MM.1S (cell line): ENCODE measurements around the gene BRWD1.
"Not testable (repeated sequence)": the region's sequence is repeated elsewhere in the genome, so short reads cannot be mapped to it uniquely, and the experiment has no call there.

Source experiments
- DNase-seq: peaks from one replicate; pipeline ENCODE4 v3.0.0-alpha.2; 2015
- H2AFZ ChIP-seq: fragments of 300-600 bp; sonication (generic); 2 replicates; pipeline ENCODE4 v1.6.0; 2016; ENCODE audit warnings: antibody characterized with exemption, low read length
- H3F3A ChIP-seq: fragments of 300-600 bp; sonication (generic); 2 replicates; pipeline ENCODE4 v1.6.1; 2016; ENCODE audit warnings: mild to moderate bottlenecking, antibody characterized with exemption, low read length, moderate library complexity, mixed read lengths; ENCODE audit not compliant: insufficient read depth
- H3K27ac ChIP-seq: fragments of 300-600 bp; sonication (generic); 2 replicates; pipeline ENCODE4 v1.5.1; 2016; ENCODE audit warnings: mild to moderate bottlenecking, low read length
- H3K27me3 ChIP-seq: fragments of 300-600 bp; sonication (generic); replicated peaks from 2 replicates; pipeline ENCODE4 v1.6.0; 2016; ENCODE audit warnings: low read length; ENCODE audit not compliant: insufficient read depth
- H3K36me3 ChIP-seq: fragments of 300-600 bp; sonication (generic); replicated peaks from 2 replicates; pipeline ENCODE4 v1.6.1; 2016; ENCODE audit warnings: mild to moderate bottlenecking, low read length, mixed read lengths; ENCODE audit not compliant: insufficient read depth
- H3K4me1 ChIP-seq: fragments of 300-600 bp; sonication (generic); 2 replicates; pipeline ENCODE4 v1.6.1; 2016; ENCODE audit warnings: low read length, mixed read lengths
- H3K4me2 ChIP-seq: fragments of 300-600 bp; sonication (generic); 2 replicates; pipeline ENCODE4 v1.6.0; 2016; ENCODE audit warnings: low read depth, low read length
- H3K4me3 ChIP-seq: fragments of 300-600 bp; sonication (generic); 2 replicates; pipeline ENCODE4 v1.5.1; 2016; ENCODE audit warnings: low read length, mixed read lengths
- H3K79me2 ChIP-seq: fragments of 300-600 bp; sonication (generic); 2 replicates; pipeline ENCODE4 v1.6.1; 2016; ENCODE audit warnings: mixed run types, low read length, mixed read lengths
- H3K9ac ChIP-seq: fragments of 300-600 bp; sonication (generic); 2 replicates; pipeline ENCODE4 v1.6.1; 2016; ENCODE audit warnings: low read length, mixed read lengths
- H3K9me2 ChIP-seq: fragments of 300-600 bp; sonication (generic); replicated peaks from 2 replicates; pipeline ENCODE4 v1.6.1; 2016; ENCODE audit warnings: mild to moderate bottlenecking, low read length, mixed read lengths; ENCODE audit not compliant: insufficient read depth
- H3K9me3 ChIP-seq: fragments of 300-600 bp; sonication (generic); replicated peaks from 2 replicates; pipeline ENCODE4 v1.6.1; 2016; ENCODE audit warnings: mild to moderate bottlenecking, low read length, mixed read lengths; ENCODE audit not compliant: insufficient read depth
- H4K20me1 ChIP-seq: fragments of 300-600 bp; sonication (generic); 2 replicates; pipeline ENCODE4 v1.6.1; 2016; ENCODE audit warnings: mild to moderate bottlenecking, low read length, moderate library complexity, mixed read lengths; ENCODE audit not compliant: insufficient read depth
- CTCF ChIP-seq: fragments of 300-600 bp; sonication (generic); IDR thresholded peaks from 2 replicates; pipeline ENCODE4 v1.5.1; 2016; ENCODE audit warnings: antibody characterized with exemption, low read length, mixed read lengths
- EZH2 ChIP-seq: fragments of 300-600 bp; sonication (generic); optimal IDR thresholded peaks from 2 replicates; pipeline ENCODE3; 2017; ENCODE audit warnings: low read depth, mild to moderate bottlenecking, antibody characterized with exemption, low read length, mixed read lengths
- EZH2phosphoT487 ChIP-seq: fragments of 300-600 bp; sonication (generic); IDR thresholded peaks from 2 replicates; pipeline ENCODE4 v1.6.1; 2018; ENCODE audit warnings: antibody characterized with exemption, low read length

Gene BRWD1

GRCh38 chr21:39136711-39137110, 176.7 kb downstream of the BRWD1 start:
- Histone ChIP-seq H3K9me3 (no peaks in the 10 kb centered on the region), H3K4me1 (no peaks in the 10 kb centered on the region), H2AFZ (no peak overlapping the region), H3K27ac (no peak overlapping the region), H3K79me2 (no peaks in the 10 kb centered on the region), H3K4me2 (no peak overlapping the region), H3F3A (no peaks in the 10 kb centered on the region), H4K20me1 (no peaks in the 10 kb centered on the region), H3K9me2 (no peaks in the 10 kb centered on the region), H3K36me3 (no peaks in the 10 kb centered on the region), H3K27me3 (no peaks in the 10 kb centered on the region), H3K4me3 (no peak overlapping the region), H3K9ac (no peak overlapping the region)
- no peak for TF ChIP-seq CTCF
- TF ChIP-seq EZH2 = no peak
- no peak for TF ChIP-seq EZH2phosphoT487
- DNase-seq = no peak

GRCh38 chr21:39136138-39136537, 177.3 kb downstream of the BRWD1 start:
- H2AFZ ChIP-seq, H3K9me2 ChIP-seq, H3K4me3 ChIP-seq, H3F3A ChIP-seq, H3K79me2 ChIP-seq, H3K36me3 ChIP-seq, H3K9me3 ChIP-seq, H3K27me3 ChIP-seq, H3K27ac ChIP-seq, H4K20me1 ChIP-seq, H3K4me2 ChIP-seq, H3K9ac ChIP-seq, H3K4me1 ChIP-seq, DNase-seq: not testable (repeated sequence)

GRCh38 chr21:39134288-39134810, 179.1 kb downstream of the BRWD1 start:
- Histone ChIP-seq H3K9me3 (no peaks in the 10 kb centered on the region), H3K9ac (no peak overlapping the region), H3K4me2 (no peak overlapping the region), H3K9me2 (no peaks in the 10 kb centered on the region), H3K27me3 (no peaks in the 10 kb centered on the region), H3K27ac (no peak overlapping the region), H3K4me1 (no peaks in the 10 kb centered on the region), H3F3A (no peaks in the 10 kb centered on the region), H3K79me2 (no peaks in the 10 kb centered on the region), H3K36me3 (no peaks in the 10 kb centered on the region), H2AFZ (no peak overlapping the region), H4K20me1 (no peaks in the 10 kb centered on the region), H3K4me3 (no peak overlapping the region)
- DNase-seq = no peak
- no peak for TF ChIP-seq EZH2
- no peak for TF ChIP-seq CTCF
- no peak for TF ChIP-seq EZH2phosphoT487
